ENCODE data around the gene HRG. TPM values are rescaled to one million over a fixed set of nuclear protein-coding genes. Genes with fewer than 3 reads are reported as not detected.

The HRG gene
- total RNA-seq, 1 experiment from 2014 or later: not detected

- Histone ChIP-seq H3K4me1 (ENCODE audit: control insufficient read depth, insufficient read depth, low read length) (no peaks in the 10 kb centered on the region), H3K27ac (ENCODE audit: low read length) (no peak overlapping the region), H3K4me3 (ENCODE audit: low read depth in 2 of 2, low read length in 2 of 2) (no peak overlapping the region), H3K9me3 (ENCODE audit: control insufficient read depth, insufficient read depth, low read depth, low read length) (no peaks in the 10 kb centered on the region), H3K36me3 (ENCODE audit: control insufficient read depth, insufficient read depth, low read length) (no peaks in the 10 kb centered on the region), H3K27me3 (ENCODE audit: control insufficient read depth, insufficient read depth, low read length) (peaks cover 4% of the 10 kb centered on the region; the same call in 1 of the 2 replicates)
- no peak for DNase-seq (ENCODE audit: low read depth, low spot score)
- BruUV-seq (replicated peaks): no TSS peak
- in situ Hi-C loops (cut with HindIII; ENCODE audit: low pct_unique_long_range_greater_than_20kb, low sequenced_read_pairs) (no loop called here), intact Hi-C loops (cut with micrococcal nuclease; ENCODE audit: unreplicated experiment) (no loop called here)
- ChIA-PET POLR2A (no interaction called here), CTCF (no interaction called here)
- no peak for ATAC-seq
- TF ChIP-seq SIN3A (IDR thresholded peaks at IDR 0.05; ENCODE audit: borderline replicate concordance, insufficient read depth, low read depth, low read length): no peak
- TF ChIP-seq, protein P1, sequence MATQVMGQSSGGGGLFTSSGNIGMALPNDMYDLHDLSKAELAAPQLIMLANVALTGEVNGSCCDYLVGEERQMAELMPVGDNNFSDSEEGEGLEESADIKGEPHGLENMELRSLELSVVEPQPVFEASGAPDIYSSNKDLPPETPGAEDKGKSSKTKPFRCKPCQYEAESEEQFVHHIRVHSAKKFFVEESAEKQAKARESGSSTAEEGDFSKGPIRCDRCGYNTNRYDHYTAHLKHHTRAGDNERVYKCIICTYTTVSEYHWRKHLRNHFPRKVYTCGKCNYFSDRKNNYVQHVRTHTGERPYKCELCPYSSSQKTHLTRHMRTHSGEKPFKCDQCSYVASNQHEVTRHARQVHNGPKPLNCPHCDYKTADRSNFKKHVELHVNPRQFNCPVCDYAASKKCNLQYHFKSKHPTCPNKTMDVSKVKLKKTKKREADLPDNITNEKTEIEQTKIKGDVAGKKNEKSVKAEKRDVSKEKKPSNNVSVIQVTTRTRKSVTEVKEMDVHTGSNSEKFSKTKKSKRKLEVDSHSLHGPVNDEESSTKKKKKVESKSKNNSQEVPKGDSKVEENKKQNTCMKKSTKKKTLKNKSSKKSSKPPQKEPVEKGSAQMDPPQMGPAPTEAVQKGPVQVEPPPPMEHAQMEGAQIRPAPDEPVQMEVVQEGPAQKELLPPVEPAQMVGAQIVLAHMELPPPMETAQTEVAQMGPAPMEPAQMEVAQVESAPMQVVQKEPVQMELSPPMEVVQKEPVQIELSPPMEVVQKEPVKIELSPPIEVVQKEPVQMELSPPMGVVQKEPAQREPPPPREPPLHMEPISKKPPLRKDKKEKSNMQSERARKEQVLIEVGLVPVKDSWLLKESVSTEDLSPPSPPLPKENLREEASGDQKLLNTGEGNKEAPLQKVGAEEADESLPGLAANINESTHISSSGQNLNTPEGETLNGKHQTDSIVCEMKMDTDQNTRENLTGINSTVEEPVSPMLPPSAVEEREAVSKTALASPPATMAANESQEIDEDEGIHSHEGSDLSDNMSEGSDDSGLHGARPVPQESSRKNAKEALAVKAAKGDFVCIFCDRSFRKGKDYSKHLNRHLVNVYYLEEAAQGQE (IDR thresholded peaks at IDR 0.05; ENCODE audit: insufficient read depth in 1 of 2, low read depth in 2 of 2, low read length in 1 of 2): no peak
- TF ChIP-seq CTCF (IDR thresholded peaks at IDR 0.05): no peak
- no peak for TF ChIP-seq TCF7L2 (IDR thresholded peaks at IDR 0.05; ENCODE audit: low read depth, low read length)
- no peak for TF ChIP-seq POLR2AphosphoS5 (IDR thresholded peaks at IDR 0.05; ENCODE audit: low read depth, low read length)
Measured at GRCh38 chr3:186694288-186695032, 28.6 kb downstream of the HRG start.

- Histone ChIP-seq H3K4me3 (ENCODE audit: low read depth in 2 of 2, low read length in 2 of 2) (no peak overlapping the region), H3K36me3 (ENCODE audit: control insufficient read depth, insufficient read depth, low read length) (no peaks in the 10 kb centered on the region), H3K27ac (ENCODE audit: low read length) (no peak overlapping the region), H3K4me1 (ENCODE audit: control insufficient read depth, insufficient read depth, low read length) (no peaks in the 10 kb centered on the region), H3K27me3 (ENCODE audit: control insufficient read depth, insufficient read depth, low read length) (no peaks in the 10 kb centered on the region), H3K9me3 (ENCODE audit: control insufficient read depth, insufficient read depth, low read depth, low read length) (no peaks in the 10 kb centered on the region)
- DNase-seq (ENCODE audit: low read depth, low spot score) (no peak), ATAC-seq (no peak)
- in situ Hi-C loops (cut with HindIII; ENCODE audit: low pct_unique_long_range_greater_than_20kb, low sequenced_read_pairs): no loop called here
- no TSS peak for BruUV-seq (replicated peaks)
- intact Hi-C loops (cut with micrococcal nuclease; ENCODE audit: unreplicated experiment): no loop called here
- TF ChIP-seq CTCF (IDR thresholded peaks at IDR 0.05): no peak
- TF ChIP-seq POLR2AphosphoS5 (IDR thresholded peaks at IDR 0.05; ENCODE audit: low read depth, low read length): no peak
- TF ChIP-seq, protein P1 (IDR thresholded peaks at IDR 0.05; ENCODE audit: insufficient read depth in 1 of 2, low read depth in 2 of 2, low read length in 1 of 2): no peak
- no peak for TF ChIP-seq SIN3A (IDR thresholded peaks at IDR 0.05; ENCODE audit: borderline replicate concordance, insufficient read depth, low read depth, low read length)
- TF ChIP-seq TCF7L2 (IDR thresholded peaks at IDR 0.05; ENCODE audit: low read depth, low read length): no peak
- POLR2A ChIA-PET: no interaction called here
- CTCF ChIA-PET: no interaction called here
Measured at GRCh38 chr3:186696522-186696921, 30.7 kb downstream of the HRG start.

Data from Panc1 (cell line).